Liver (tissue), 9 donors: ENCODE measurements around the gene HLCS. TPM values are rescaled to one million over a fixed set of nuclear protein-coding genes. Genes with fewer than 3 reads are reported as not detected.

Source experiments
- DNase-seq: peaks from one replicate; pipeline ENCODE4 v3.0.0-alpha.2; 2017; ENCODE audit warnings: low spot score
- H3K27ac ChIP-seq, 2 donors: one replicate each; pipeline ENCODE4 v1.7.0; 2013; ENCODE audit warnings: inconsistent platforms in 2 of 2, low read length in 2 of 2, control low read depth in 1 of 2, low read depth in 1 of 2, mild to moderate bottlenecking in 1 of 2
- H3K27me3 ChIP-seq, 4 donors: one replicate each; pipeline versions ENCODE4 v1.6.1 to v1.7.0; 2013; ENCODE audit warnings: low read length in 3 of 4, inconsistent platforms in 1 of 4, mild to moderate bottlenecking in 1 of 4, moderate library complexity in 1 of 4; ENCODE audit not compliant: control insufficient read depth in 4 of 4, insufficient read depth in 4 of 4
- H3K36me3 ChIP-seq, 4 donors: one replicate each; pipeline versions ENCODE4 v1.6.1 to v1.7.0; 2013; ENCODE audit warnings: low read length in 3 of 4, mild to moderate bottlenecking in 3 of 4, low read depth in 1 of 4, moderate library complexity in 1 of 4; ENCODE audit not compliant: control insufficient read depth in 4 of 4, insufficient read depth in 3 of 4
- H3K4me1 ChIP-seq, 4 donors: one replicate each; pipeline versions ENCODE4 v1.6.1 to v1.7.0; 2013; ENCODE audit warnings: low read length in 3 of 4, mild to moderate bottlenecking in 3 of 4, moderate library complexity in 1 of 4; ENCODE audit not compliant: control insufficient read depth in 4 of 4, insufficient read depth in 4 of 4
- H3K4me3 ChIP-seq, 3 donors: one replicate each; pipeline versions ENCODE4 v1.6.1 to v1.7.0; 2013; ENCODE audit warnings: low read length in 3 of 3, control low read depth in 1 of 3, low read depth in 1 of 3, mild to moderate bottlenecking in 1 of 3
- H3K9ac ChIP-seq, 2 donors: one replicate each; pipeline ENCODE4 v1.7.0; 2013; ENCODE audit warnings: low read length in 2 of 2, mild to moderate bottlenecking in 2 of 2, moderate library complexity in 2 of 2, control low read depth in 1 of 2, low read depth in 1 of 2
- H3K9me3 ChIP-seq, 4 donors: one replicate each; pipeline versions ENCODE4 v1.6.1 to v1.7.0; 2013; ENCODE audit warnings: low read length in 3 of 4; ENCODE audit not compliant: control insufficient read depth in 4 of 4
- ATF3 ChIP-seq: IDR thresholded peaks from 2 replicates; pipeline ENCODE4 v1.6.1; 2016; ENCODE audit warnings: antibody characterized with exemption
- CTCF ChIP-seq: fragments of 150-350 bp; IDR thresholded peaks from 2 replicates; pipeline ENCODE4 v1.5.1; 2017; ENCODE audit warnings: improper control_type of control experiment, low read depth, low read length; ENCODE audit not compliant: missing input control
- EGR1 ChIP-seq, 2 donors: IDR thresholded peaks; 2 replicates each; pipeline ENCODE4 v1.6.1; 2016 to 2018; ENCODE audit warnings: antibody characterized with exemption in 2 of 2, low read depth in 2 of 2
- FOXA1 ChIP-seq: IDR thresholded peaks from 2 replicates; pipeline ENCODE4 v1.6.1; 2016; ENCODE audit warnings: antibody characterized with exemption
- FOXA2 ChIP-seq: IDR thresholded peaks from 2 replicates; pipeline ENCODE4 v1.6.1; 2016; ENCODE audit warnings: antibody characterized with exemption
- GABPA ChIP-seq, 2 donors: IDR thresholded peaks in 1 of 2; conservative IDR thresholded peaks in 1 of 2; 2 replicates each; pipeline ENCODE4 v1.6.1; 2016; ENCODE audit warnings: antibody characterized with exemption in 2 of 2, mild to moderate bottlenecking in 1 of 2, moderate library complexity in 1 of 2
- HNF4A ChIP-seq, 2 donors: conservative IDR thresholded peaks; 2 replicates each; pipeline ENCODE4 v1.6.1; 2016; ENCODE audit warnings: antibody characterized with exemption in 2 of 2, mild to moderate bottlenecking in 2 of 2
- HNF4G ChIP-seq: IDR thresholded peaks from 2 replicates; pipeline ENCODE4 v1.6.1; 2016; ENCODE audit warnings: antibody characterized with exemption
- JUND ChIP-seq, 2 donors: IDR thresholded peaks; 2 replicates each; pipeline ENCODE4 v1.6.1; 2016; ENCODE audit warnings: antibody characterized with exemption in 2 of 2
- MAX ChIP-seq: IDR thresholded peaks from 2 replicates; pipeline ENCODE4 v1.6.1; 2016; ENCODE audit warnings: antibody characterized with exemption
- NR2F2 ChIP-seq: IDR thresholded peaks from 2 replicates; pipeline ENCODE4 v1.6.1; 2016; ENCODE audit warnings: antibody characterized with exemption
- RAD21 ChIP-seq, 2 donors: IDR thresholded peaks; 2 replicates each; pipeline ENCODE4 v1.6.1; 2016; ENCODE audit warnings: antibody characterized with exemption in 2 of 2, mild to moderate bottlenecking in 2 of 2
- REST ChIP-seq: IDR thresholded peaks from 2 replicates; pipeline ENCODE4 v1.6.1; 2016; ENCODE audit warnings: antibody characterized with exemption, mild to moderate bottlenecking
- RXRA ChIP-seq, 2 donors: IDR thresholded peaks; 2 replicates each; pipeline ENCODE4 v1.6.1; 2017 to 2018; ENCODE audit warnings: antibody characterized with exemption in 2 of 2, mild to moderate bottlenecking in 1 of 2
- SP1 ChIP-seq: IDR thresholded peaks from 2 replicates; pipeline ENCODE4 v1.6.1; 2018; ENCODE audit warnings: antibody characterized with exemption, mild to moderate bottlenecking
- TAF1 ChIP-seq: conservative IDR thresholded peaks from 2 replicates; pipeline ENCODE4 v1.6.1; 2016; ENCODE audit warnings: antibody characterized with exemption, mild to moderate bottlenecking
- YY1 ChIP-seq: IDR thresholded peaks from 2 replicates; pipeline ENCODE4 v1.6.1; 2016; ENCODE audit warnings: antibody characterized with exemption, mild to moderate bottlenecking
- ZBTB33 ChIP-seq: IDR thresholded peaks from 2 replicates; pipeline ENCODE4 v1.6.1; 2016; ENCODE audit warnings: antibody characterized with exemption
- WGBS: extraction: QIAGEN DNeasy Blood & Tissue Kit; methylation state at CpG from one replicate; pipeline ENCODE4 v1.1.7; 2013; 5-methylcytosine and 5-hydroxymethylcytosine counted together
- polyA plus RNA-seq, 2 donors: library from polyadenylated mRNA; stranded (reverse) in 1 of 2; unstranded in 1 of 2; fragments of 200-250 nt in 1 of 2; fragments of >200 nt in 1 of 2; fragmentation: Nextera tagmentation in 1 of 2; extraction: Ambion mirVana in 1 of 2; gene quantifications; one replicate each; pipeline versions ENCODE4 v1.2.1 to v1.2.3, GENCODE V29; 2013 to 2015
- total RNA-seq, 2 donors: library from RNA; depleted of rRNA; stranded (reverse); fragments of >200 nt; gene quantifications; one replicate each; pipeline ENCODE4 v1.2.3, GENCODE V29; 2014
- donor health status: healthy.
- donor health status: healthy.
- donor health status: healthy.
- donor health status: healthy.
- donor health status: healthy.

Gene HLCS
- total and polyA plus RNA-seq, 4 donors = 6.6 to 22.5 (median 8.3) TPM

GRCh38 chr21:36966821-36967768 lies 626 bp upstream of the HLCS start:
- no peaks in the 10 kb centered on the region for H3K36me3 ChIP-seq
- no peak overlapping the region for H3K9ac ChIP-seq
- 19% methylated on average over 34 of the region's 34 CpGs for WGBS
- no peak for DNase-seq
- no peak for TF ChIP-seq SP1
- TF ChIP-seq EGR1 (IDR thresholded peaks at IDR 0.05; ENCODE audit: low read depth in 2 of 2) = no peak
- TF ChIP-seq HNF4G = no peak
- TF ChIP-seq FOXA2 = no peak
- no peak for TF ChIP-seq HNF4A (conservative IDR thresholded peaks at IDR 0.05)
- TF ChIP-seq JUND (IDR thresholded peaks at IDR 0.05) = no peak
- no peak for TF ChIP-seq CTCF
- no peak for TF ChIP-seq NR2F2
- TF ChIP-seq ZBTB33 = no peak
- no peak for TF ChIP-seq RXRA (IDR thresholded peaks at IDR 0.05)
- TF ChIP-seq ATF3 = no peak
- no peak for TF ChIP-seq RAD21 (IDR thresholded peaks at IDR 0.05)
- no peak for TF ChIP-seq GABPA (IDR thresholded peaks at IDR 0.05 in 1 of 2, conservative IDR thresholded peaks at IDR 0.05 in 1 of 2)
- no peak for TF ChIP-seq YY1
- TF ChIP-seq MAX = no peak
- no peak for TF ChIP-seq REST
- TF ChIP-seq TAF1 = no peak
- TF ChIP-seq FOXA1 = no peak
- H3K27me3 ChIP-seq = no peaks in the 10 kb centered on the region
- peaks cover 0 to 15% (median 4%) of the 10 kb centered on the region in 4 donors for H3K4me1 ChIP-seq
- peak overlapping the region in 2 of 3 donors; percentile 50 to 73 for H3K4me3 ChIP-seq
- H3K9me3 ChIP-seq = no peaks in the 10 kb centered on the region
- H3K27ac ChIP-seq = peak overlapping the region; percentile 73 to 79
